GM21360 (cell line): Measurements from ENCODE around the gene NBPF4.
A peak's percentile ranks its signal among the peaks of the same experiment; 100 is the strongest.
"Not testable (repeated sequence)": the region's sequence is repeated elsewhere in the genome, so short reads cannot be mapped to it uniquely, and the experiment has no call there.

ENCODE experiments used
- ATAC-seq: cut with Tn5 transposase; IDR thresholded peaks from one replicate; pipeline ENCODE4 v1.9.1; 2021; ENCODE audit warnings: mild to moderate bottlenecking, moderate library complexity; ENCODE audit not compliant: unreplicated experiment

The NBPF4 gene

DNA sequence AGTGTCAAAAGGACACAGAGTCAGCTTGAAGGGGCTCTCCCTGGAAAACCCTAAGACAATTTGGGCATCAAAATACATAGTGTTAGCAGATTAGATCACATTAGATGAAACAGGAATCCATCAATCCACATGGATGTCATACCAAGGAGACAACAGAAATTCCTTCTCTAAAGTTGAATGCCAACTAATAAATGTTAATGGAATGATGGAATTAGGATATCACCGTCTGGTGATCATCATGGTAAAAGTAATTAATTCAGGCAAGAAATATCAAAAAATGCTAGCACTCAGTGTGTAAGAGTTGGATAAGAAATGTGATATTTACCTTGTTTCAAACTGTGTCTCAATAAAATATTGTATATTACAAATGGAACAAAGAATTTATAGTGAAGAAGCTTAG is 32.9 kb downstream of the NBPF4 start:
- ATAC-seq, result no peak

DNA sequence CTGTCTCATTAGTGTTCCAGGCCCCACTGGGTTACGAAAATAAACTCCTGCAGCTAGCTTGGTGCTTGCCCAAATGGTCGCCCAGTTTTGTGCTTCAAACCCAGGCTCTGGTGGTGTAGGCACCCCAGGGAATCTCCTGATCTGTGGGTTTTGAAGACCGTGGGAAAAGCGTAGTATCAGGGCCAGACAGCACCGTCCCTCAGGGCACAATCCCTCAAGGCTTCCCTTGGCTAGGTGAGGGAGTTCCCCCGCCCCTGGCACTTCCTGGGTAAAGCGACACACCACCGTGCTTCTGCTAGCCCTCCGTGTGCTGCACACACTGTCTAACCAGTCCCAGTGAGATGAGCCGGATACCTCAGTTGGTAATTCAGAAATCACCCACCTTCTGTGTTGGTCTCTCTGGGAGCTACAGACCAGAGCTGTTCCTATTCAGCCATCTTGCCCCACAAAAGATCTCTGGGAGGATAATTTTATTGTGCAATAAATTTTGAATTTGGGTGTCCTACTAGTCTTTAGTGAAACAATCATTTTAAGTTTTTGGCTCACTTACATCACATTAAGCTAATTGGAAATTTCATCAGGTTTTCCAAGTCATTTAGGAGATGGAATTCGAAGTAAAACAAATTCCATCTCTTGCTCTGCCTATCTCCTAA is 34.3 kb downstream of the NBPF4 start:
- ATAC-seq, result no peak

DNA sequence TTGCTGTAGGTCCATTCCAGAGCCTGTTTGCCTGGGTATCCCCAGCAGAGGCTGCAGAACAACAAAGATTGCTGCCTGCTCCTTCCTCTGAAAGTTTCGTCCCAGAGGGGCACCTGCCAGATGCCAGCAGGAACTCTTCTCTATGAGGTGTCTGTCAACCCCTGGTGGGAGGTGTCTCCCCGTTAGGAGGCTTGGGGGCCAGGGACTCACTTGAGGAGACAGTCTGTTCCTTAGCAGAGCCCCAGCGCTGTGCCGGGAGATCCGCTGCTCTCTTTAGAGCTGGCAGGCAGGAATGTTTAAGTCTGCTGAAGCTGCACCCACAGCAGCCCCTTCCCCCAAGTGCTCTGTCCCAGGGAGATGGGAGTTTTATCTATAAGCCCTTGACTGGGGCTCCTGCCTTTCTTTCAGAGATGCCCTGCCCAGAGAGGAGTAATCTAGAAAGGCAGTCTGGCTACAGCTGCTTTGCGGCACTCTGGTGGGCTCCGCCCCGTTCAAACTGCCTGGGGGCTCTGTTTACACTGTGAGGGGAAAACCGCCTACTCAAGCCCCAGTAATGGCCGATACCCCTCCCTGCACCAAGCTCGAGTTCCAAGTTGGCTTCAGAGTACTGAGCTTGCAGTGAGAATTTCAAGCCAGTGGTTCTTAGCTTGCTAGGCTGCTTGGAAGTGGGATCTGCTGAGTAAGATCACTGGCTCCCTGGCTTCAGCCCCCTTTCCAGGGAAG is 35.0 kb downstream of the NBPF4 start:
- no peak for ATAC-seq

DNA sequence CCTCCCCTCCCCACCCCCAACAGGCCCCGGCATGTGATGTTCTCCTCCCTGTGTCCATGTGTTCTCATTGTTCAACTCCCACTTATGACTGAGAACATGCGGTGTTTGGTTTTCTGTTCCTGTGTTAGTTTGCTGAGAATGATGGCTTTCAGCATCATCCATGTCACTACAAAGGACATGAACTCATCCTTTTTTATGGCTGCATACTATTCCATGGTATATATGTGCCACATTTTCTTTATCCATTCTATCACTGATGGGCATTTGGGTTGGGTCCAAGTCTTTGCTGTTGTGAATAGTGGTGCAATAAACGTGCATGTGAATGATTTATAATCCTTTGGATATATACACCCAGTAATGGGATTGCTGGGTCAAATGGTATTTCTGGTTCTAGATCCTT is 40.3 kb downstream of the NBPF4 start:
- ATAC-seq, result not testable (repeated sequence)

DNA sequence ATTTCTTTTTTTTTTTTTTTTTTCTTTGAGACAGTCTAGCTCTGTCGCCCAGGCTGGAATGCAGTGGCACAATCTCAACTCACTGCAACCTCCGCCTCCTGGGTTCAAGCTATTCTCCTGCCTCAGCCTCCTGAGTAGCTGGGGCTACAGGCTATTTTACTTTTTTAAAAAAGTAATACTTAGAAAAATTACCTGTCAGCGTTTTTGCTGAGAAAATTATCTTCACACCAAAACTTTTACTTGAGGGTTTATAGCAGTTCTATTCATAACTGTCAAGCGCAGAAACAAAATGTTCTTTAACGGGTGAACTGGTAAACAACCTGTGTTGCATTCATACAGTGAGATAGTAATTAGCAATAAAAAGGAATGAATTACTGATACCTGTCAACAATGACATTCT is 42.2 kb downstream of the NBPF4 start:
- no peak for ATAC-seq

DNA sequence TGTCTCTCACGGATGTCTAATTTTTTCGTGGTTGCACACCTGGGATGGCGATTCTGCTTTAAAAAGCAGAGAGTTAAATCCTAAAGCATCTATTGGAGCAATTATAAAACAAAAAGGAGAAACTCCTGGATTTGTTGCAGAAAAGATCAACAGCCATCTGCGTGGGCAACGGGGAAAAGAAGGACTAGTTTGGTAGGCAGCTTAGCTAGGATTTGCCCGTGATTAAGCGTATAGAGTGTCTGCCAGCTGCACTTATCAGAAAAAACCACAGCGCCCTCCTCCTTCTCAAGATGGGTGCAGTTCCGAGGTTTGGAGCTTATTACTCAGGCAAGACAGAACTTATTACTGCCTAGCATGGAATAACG is 43.2 kb downstream of the NBPF4 start:
- no peak for ATAC-seq

DNA sequence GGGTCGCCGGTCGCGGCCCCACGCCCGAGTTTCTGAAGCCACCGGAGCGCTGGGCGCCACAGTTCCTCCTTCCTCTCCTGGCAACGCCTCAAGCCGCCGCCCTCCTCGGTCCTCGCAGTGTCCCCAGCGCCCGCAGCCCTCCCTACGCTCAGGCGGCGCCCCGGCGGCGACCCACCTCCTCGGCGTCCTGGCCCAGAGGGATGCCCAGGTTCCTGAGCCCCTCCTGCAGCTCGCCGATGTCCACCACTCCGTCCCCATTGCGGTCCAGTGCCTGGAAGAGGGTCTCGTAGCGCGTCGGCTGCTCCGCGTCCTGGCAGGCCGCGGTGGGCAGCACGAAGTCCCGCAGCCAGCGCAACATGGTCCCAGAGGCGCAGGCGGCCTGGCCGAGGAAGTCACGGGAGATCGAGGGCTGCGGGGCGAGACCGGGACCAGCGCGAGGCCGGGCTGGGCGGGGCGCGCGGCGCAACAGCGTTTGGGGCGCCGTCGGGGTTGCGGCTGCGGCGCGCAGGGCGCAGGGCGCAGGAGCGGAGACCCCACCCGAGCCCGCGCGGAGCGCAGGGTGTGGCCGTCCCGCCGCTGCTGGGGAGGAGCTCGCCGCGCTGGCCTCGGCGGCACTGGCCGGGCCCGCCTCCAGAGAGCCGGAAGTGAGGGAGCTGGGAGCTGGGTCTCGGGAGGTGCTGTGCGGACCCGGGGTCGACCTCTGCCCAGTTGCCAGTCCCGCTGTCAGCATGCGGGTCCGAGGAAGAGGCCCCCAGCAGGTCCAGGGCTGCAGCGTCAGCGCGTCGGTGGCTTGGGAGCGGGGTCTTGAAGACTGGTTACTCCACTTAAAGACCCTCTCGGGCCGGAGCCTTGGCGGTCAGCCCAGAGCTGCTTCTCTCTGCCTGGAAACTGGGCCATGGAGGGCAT is 43.8 kb downstream of the NBPF4 start, which contains the start of gene SLC25A24:
Gene SLC25A24, minus strand, starts transcription at position 563 of the 906 bp plus-strand sequence. Its CDS starts 205 bp downstream, at position 358.
- ATAC-seq, result peak; percentile 90

DNA sequence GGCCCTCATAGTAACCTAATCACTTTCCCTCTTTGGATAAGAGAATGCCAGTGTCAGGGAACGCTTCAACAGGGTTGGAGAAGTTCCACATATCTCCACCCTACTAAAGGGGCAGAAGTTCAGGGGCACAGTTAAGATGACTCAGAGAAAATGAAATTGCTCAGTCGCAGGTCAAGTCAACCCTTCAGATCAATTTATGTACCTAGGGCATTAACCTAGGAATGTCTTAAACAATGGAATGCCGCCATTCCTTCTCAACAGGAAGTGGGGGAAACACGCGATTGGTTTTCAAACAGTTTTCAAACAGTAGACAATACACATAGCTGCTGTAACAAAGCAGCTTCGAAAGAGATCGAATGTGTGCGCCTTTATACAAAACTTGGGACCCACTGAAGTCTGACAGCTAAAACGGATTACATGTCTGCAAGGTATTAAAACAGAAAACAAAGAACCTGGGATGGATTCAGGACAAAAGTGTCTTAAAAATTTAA is 44.6 kb downstream of the NBPF4 start:
- no peak for ATAC-seq

DNA sequence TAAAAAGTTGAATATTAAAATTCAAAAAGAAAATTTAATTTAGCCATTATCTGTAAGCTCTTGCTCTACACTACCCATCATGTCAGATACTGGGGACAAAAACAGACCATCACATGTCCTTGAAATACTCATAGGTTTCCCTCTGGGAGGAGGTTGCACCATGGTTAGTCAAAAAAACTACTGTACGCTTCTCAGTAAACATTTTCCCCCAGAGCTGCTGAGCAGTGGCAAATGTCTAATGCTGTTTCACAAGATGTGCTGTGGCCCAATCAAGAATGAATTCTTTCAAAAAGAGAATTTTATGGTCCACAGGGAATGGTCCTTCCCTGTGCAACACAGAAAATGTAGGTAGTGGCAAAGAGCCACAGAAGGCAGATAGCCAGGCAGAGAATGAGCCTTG is 49.8 kb downstream of the NBPF4 start:
- no peak for ATAC-seq

DNA sequence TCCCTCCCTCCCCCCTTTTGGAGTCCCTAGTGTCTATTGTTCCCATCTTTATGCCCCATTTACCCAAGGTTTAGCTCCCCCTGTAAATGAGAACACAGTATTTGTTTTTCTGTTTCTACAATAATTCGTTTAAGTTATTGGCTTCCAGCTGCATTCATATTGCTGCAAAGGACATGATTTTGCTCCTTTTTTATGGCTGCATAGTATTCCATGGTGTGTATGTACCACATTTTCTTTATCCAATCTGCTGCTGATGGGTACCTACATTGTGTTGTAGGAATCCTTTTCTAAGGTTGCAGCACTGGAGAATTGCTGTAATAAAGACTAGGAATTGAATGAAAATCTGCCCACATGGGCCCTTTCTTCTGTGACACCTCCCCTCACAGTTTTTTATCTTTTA is 50.5 kb downstream of the NBPF4 start:
- ATAC-seq, result no peak

DNA sequence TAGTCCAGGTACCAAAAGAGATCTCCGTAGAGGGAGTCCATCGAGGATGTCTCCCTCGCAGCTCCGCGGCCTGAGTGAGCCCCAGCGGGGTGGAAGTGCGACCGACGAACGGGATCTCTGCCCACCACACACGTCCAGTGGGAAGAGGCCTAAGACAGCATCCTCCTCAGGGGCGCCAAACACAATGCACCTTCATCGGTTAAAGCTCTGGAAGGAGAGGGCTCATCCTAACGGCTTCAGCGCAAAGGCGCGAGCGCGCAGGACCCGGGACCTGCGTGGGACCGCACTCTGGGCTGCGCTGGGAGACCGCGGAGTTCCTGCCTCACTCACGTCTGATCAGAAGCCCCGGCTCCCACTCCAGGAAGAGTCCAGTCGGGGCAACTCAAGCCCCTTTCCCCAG is 51.3 kb downstream of the NBPF4 start:
- ATAC-seq, result no peak

DNA sequence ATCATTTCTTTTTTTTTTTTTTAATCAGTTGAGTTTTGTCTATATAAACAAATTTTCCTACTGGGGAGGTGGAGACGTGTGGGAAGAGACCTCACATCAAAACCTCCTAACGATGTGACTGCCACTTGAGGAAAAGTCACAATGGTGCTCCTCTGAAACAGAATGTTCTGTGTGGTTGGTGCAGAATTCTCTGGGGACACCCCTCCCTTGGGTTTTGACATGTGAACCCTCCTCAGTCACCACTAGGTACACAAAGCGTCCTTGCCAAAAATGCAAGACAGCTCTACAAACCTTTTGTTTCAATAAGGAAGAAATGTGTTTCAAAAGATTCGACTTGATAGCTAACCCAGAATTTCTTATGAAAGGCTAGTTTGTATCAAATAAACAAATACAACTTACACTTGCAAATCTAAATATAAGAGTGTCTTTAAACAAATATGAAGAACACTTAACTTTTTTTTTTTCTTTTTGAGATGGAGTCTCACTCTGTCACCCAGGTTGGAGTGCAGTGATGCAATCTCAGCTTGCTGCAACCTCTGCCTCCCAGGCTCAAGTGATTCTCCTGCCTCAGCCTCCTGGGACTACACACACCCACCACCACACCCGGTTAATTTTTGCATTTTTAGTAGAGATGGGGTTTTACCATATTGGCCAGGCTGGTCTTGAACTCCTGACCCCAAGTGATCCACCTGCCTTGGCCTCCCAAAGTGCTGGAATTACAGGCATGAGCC is 53.0 kb downstream of the NBPF4 start:
- peak; percentile 55 for ATAC-seq

DNA sequence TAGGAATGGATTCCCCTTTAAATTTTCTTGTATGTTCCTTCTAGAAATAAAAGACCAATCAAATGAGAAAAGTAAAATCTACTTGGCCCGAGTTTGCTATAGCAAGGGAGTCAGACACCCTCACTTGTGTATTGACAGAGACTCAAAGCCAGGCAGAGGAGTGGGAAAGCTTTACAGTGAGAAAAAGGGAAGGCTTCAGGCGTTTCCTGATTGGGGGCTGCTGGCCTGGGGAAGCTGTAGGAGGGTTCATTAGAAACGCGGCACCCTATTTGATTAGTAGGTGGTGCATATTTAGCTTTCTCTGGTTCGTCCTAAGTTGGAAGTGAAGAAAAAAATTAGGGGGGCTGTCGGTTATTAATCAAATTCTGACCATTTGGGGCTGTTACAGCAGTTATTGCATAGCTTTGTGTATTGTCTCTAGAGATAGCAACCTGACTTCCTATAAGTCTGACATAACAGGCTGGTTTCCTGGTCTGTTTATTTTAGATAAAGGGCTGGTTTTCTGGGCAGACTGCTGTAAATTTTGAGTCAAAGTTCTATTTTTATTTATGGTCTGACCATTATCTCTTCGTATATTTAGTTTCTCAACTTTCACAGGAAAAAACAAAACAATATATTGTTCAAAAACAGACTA is 53.8 kb downstream of the NBPF4 start:
- ATAC-seq, result no peak

DNA sequence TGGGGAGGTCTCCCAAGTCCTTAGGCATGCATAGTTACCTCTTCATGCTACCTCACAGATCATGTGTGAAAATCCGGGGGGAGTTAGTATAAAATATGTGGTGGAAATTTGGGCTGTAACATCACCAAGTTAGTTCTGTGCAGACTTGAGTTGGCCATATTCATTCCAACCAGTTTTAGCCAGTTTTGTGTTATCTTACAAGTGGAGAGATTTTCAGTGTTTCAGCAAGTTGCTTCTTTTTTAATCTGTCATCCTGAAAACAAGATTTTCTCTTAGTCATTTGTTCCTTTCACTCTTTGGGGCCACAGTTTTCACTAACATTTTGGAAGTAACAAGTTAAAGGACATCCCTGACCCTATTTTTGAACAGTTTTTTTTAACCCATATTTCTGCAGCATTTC is 55.1 kb downstream of the NBPF4 start:
- no peak for ATAC-seq

DNA sequence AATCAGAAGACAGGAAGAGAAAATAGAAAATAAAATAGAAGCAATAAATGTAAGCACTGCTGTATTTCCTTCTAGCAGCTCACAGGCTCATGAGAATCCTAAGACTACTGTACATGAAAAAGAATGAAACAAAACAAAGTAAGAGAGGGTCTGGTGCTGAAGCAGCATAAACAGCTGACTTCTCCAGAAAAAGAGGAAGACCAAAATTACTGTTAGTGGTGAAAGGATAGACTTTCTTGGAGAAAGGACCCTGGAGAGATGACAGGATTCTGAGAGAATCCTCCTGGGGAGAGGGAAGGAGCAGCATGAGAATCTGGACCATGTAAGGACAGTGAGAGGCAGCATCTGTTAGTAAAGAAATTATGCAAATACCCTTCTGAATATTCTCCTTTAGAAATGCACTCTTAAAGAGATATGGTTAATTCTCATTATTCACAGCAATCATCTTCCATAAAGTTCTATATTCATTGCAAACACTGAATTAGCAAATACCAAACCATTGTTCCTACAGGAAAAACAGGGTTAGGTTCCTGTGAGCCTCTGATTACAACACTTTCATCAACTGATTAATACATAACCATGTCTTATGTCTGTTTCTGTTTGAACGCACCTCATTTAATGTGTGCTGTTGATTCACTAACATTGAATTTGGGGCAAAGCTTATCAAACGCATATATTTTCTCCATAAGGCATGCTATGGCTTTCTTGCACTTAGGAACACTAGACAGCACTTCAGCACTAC is 60.7 kb downstream of the NBPF4 start:
- ATAC-seq, result no peak

DNA sequence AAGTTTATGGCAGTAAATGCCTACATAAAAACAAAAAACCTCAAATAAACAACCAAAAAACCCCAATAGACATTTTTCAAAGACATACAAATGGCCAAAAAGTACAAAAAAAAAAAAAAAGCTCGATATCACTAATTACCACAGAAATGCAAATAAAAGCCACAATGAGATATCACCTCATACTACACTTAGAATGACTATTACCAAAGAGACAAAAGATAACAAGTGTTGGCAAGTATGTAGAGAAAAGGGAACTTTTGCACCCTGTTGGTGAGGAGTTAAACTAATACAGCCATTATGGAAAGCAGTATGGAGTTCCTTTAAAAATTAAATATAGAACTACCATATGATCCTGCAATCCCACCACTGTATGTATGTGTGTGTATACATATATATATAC is 64.9 kb downstream of the NBPF4 start:
- no peak for ATAC-seq
